Activated naive CD8-positive, alpha-beta T cell treated with anti-CD3 and anti-CD28 coated beads, Interleukin-2, amount 50 U/mL, for 24 hours (primary cell): ENCODE results near the gene CNKSR3.

Experiments
- ATAC-seq: fragments of 150-1000 bp; cut with Tn5 transposase; one replicate; pipeline ENCODE4 v1.10.0; 2021
- DNase-seq: peaks from one replicate; pipeline ENCODE4 v3.0.0; 2021
- H3K27ac Mint-ChIP-seq: one replicate; pipeline ENCODE4 v1.8.0; 2021; ENCODE audit warnings: mild to moderate bottlenecking, mixed read lengths
- H3K27me3 Mint-ChIP-seq: one replicate; pipeline ENCODE4 v1.8.0; 2021; ENCODE audit warnings: mixed read lengths
- H3K36me3 Mint-ChIP-seq: one replicate; pipeline ENCODE4 v1.8.0; 2021; ENCODE audit warnings: low read depth, mixed read lengths
- H3K4me1 Mint-ChIP-seq: one replicate; pipeline ENCODE4 v1.8.0; 2021; ENCODE audit warnings: mixed read lengths
- H3K4me3 Mint-ChIP-seq: one replicate; pipeline ENCODE4 v1.8.0; 2021; ENCODE audit warnings: mild to moderate bottlenecking, moderate library complexity, mixed read lengths
- H3K9me3 Mint-ChIP-seq: one replicate; pipeline ENCODE4 v1.8.0; 2021; ENCODE audit warnings: mixed read lengths

The CNKSR3 gene

GRCh38 chr6:154429711-154430110 is 80.8 kb downstream of the CNKSR3 start:
- no peak overlapping the region for H3K4me3 Mint-ChIP-seq
- no peak overlapping the region for H3K27ac Mint-ChIP-seq
- DNase-seq (no peak), ATAC-seq (no peak)
- H3K4me1 Mint-ChIP-seq: no peaks in the 10 kb centered on the region
- no peaks in the 10 kb centered on the region for H3K36me3 Mint-ChIP-seq
- no peaks in the 10 kb centered on the region for H3K27me3 Mint-ChIP-seq
- H3K9me3 Mint-ChIP-seq: no peaks in the 10 kb centered on the region

GRCh38 chr6:154428897-154429296 is 81.6 kb downstream of the CNKSR3 start:
- H3K9me3 Mint-ChIP-seq: no peaks in the 10 kb centered on the region
- no peaks in the 10 kb centered on the region for H3K4me1 Mint-ChIP-seq
- H3K27me3 Mint-ChIP-seq: no peaks in the 10 kb centered on the region
- no peak for ATAC-seq
- H3K4me3 Mint-ChIP-seq: no peak overlapping the region
- no peak overlapping the region for H3K27ac Mint-ChIP-seq
- no peak for DNase-seq
- H3K36me3 Mint-ChIP-seq: no peaks in the 10 kb centered on the region

- Mint-ChIP-seq H3K27me3 (no peaks in the 10 kb centered on the region), H3K36me3 (no peaks in the 10 kb centered on the region), H3K4me3 (no peak overlapping the region), H3K4me1 (no peaks in the 10 kb centered on the region), H3K9me3 (no peaks in the 10 kb centered on the region), H3K27ac (no peak overlapping the region)
- DNase-seq (no peak), ATAC-seq (no peak)
Measured at GRCh38 chr6:154427446-154427845, 83.0 kb downstream of the CNKSR3 start.

- Mint-ChIP-seq H3K27ac (no peak overlapping the region), H3K36me3 (no peaks in the 10 kb centered on the region), H3K4me3 (no peak overlapping the region), H3K27me3 (no peaks in the 10 kb centered on the region), H3K4me1 (no peaks in the 10 kb centered on the region), H3K9me3 (no peaks in the 10 kb centered on the region)
- DNase-seq (no peak), ATAC-seq (no peak)
Measured at GRCh38 chr6:154426997-154427396, 83.5 kb downstream of the CNKSR3 start.

- no peaks in the 10 kb centered on the region for H3K36me3 Mint-ChIP-seq
- ATAC-seq (no peak), DNase-seq (no peak)
- H3K4me1 Mint-ChIP-seq: no peaks in the 10 kb centered on the region
- no peak overlapping the region for H3K27ac Mint-ChIP-seq
- H3K9me3 Mint-ChIP-seq: no peaks in the 10 kb centered on the region
- peaks cover 2% of the 10 kb centered on the region for H3K27me3 Mint-ChIP-seq
- H3K4me3 Mint-ChIP-seq: no peak overlapping the region
Measured at GRCh38 chr6:154425034-154425433, 85.5 kb downstream of the CNKSR3 start.

- no peak for DNase-seq
- Mint-ChIP-seq H3K9me3 (no peaks in the 10 kb centered on the region), H3K4me1 (no peaks in the 10 kb centered on the region), H3K36me3 (no peaks in the 10 kb centered on the region), H3K27ac (no peak overlapping the region), H3K27me3 (peaks cover 3% of the 10 kb centered on the region), H3K4me3 (no peak overlapping the region)
- ATAC-seq: no peak
Measured at GRCh38 chr6:154414021-154414813, 96.3 kb downstream of the CNKSR3 start.

- Mint-ChIP-seq H3K36me3 (no peaks in the 10 kb centered on the region), H3K27ac (no peak overlapping the region), H3K4me3 (no peak overlapping the region), H3K4me1 (no peaks in the 10 kb centered on the region), H3K27me3 (peaks cover 3% of the 10 kb centered on the region), H3K9me3 (no peaks in the 10 kb centered on the region)
- DNase-seq (no peak), ATAC-seq (no peak)
Measured at GRCh38 chr6:154412106-154412820, 98.2 kb downstream of the CNKSR3 start.

- H3K9me3 Mint-ChIP-seq: no peaks in the 10 kb centered on the region
- H3K27me3 Mint-ChIP-seq: peaks cover 3% of the 10 kb centered on the region
- no peaks in the 10 kb centered on the region for H3K4me1 Mint-ChIP-seq
- DNase-seq: no peak
- no peaks in the 10 kb centered on the region for H3K36me3 Mint-ChIP-seq
- no peak for ATAC-seq
- H3K27ac Mint-ChIP-seq: no peak overlapping the region
- H3K4me3 Mint-ChIP-seq: no peak overlapping the region
Measured at GRCh38 chr6:154411076-154411475, 99.4 kb downstream of the CNKSR3 start.

- peak; percentile 64 for ATAC-seq
- DNase-seq: peak; percentile 7
- Mint-ChIP-seq H3K4me3 (no peak overlapping the region), H3K36me3 (no peaks in the 10 kb centered on the region), H3K27ac (no peak overlapping the region), H3K27me3 (peaks cover 3% of the 10 kb centered on the region), H3K9me3 (no peaks in the 10 kb centered on the region), H3K4me1 (no peaks in the 10 kb centered on the region)
Measured at GRCh38 chr6:154410619-154411072, 99.8 kb downstream of the CNKSR3 start.

- H3K27me3 Mint-ChIP-seq: peaks cover 3% of the 10 kb centered on the region
- no peak overlapping the region for H3K27ac Mint-ChIP-seq
- ATAC-seq (no peak), DNase-seq (no peak)
- no peaks in the 10 kb centered on the region for H3K9me3 Mint-ChIP-seq
- H3K36me3 Mint-ChIP-seq: no peaks in the 10 kb centered on the region
- no peak overlapping the region for H3K4me3 Mint-ChIP-seq
- no peaks in the 10 kb centered on the region for H3K4me1 Mint-ChIP-seq
Measured at GRCh38 chr6:154408891-154409500, 101.5 kb downstream of the CNKSR3 start.

GRCh38 chr6:154407440-154407839 is 103.0 kb downstream of the CNKSR3 start:
- no peak for ATAC-seq
- no peaks in the 10 kb centered on the region for H3K4me1 Mint-ChIP-seq
- peaks cover 3% of the 10 kb centered on the region for H3K27me3 Mint-ChIP-seq

GRCh38 chr6:154406869-154407268 is 103.6 kb downstream of the CNKSR3 start:
- no peak overlapping the region for H3K4me3 Mint-ChIP-seq

More at GRCh38 chr6:154407440-154407839, 103.0 kb downstream of the CNKSR3 start:
- Mint-ChIP-seq H3K4me3 (no peak overlapping the region), H3K9me3 (no peaks in the 10 kb centered on the region), H3K27ac (no peak overlapping the region), H3K36me3 (no peaks in the 10 kb centered on the region)
- DNase-seq: no peak

GRCh38 chr6:154406301-154406700 is 104.2 kb downstream of the CNKSR3 start:
- Mint-ChIP-seq H3K27me3 (no peaks in the 10 kb centered on the region), H3K4me1 (no peaks in the 10 kb centered on the region), H3K9me3 (no peaks in the 10 kb centered on the region), H3K36me3 (no peaks in the 10 kb centered on the region), H3K4me3 (no peak overlapping the region), H3K27ac (no peak overlapping the region)
- DNase-seq: no peak
- no peak for ATAC-seq

More at GRCh38 chr6:154406869-154407268, 103.6 kb downstream of the CNKSR3 start:
- H3K27ac Mint-ChIP-seq: no peak overlapping the region
- H3K9me3 Mint-ChIP-seq: no peaks in the 10 kb centered on the region
- H3K4me1 Mint-ChIP-seq: no peaks in the 10 kb centered on the region
- H3K27me3 Mint-ChIP-seq: peaks cover 3% of the 10 kb centered on the region
- no peaks in the 10 kb centered on the region for H3K36me3 Mint-ChIP-seq
- ATAC-seq: no peak
- DNase-seq: no peak

- H3K36me3 Mint-ChIP-seq: no peaks in the 10 kb centered on the region
- no peaks in the 10 kb centered on the region for H3K4me1 Mint-ChIP-seq
- H3K27me3 Mint-ChIP-seq: no peaks in the 10 kb centered on the region
- DNase-seq (no peak), ATAC-seq (no peak)
- no peak overlapping the region for H3K27ac Mint-ChIP-seq
- H3K4me3 Mint-ChIP-seq: no peak overlapping the region
- H3K9me3 Mint-ChIP-seq: no peaks in the 10 kb centered on the region
Measured at GRCh38 chr6:154404791-154405400, 105.6 kb downstream of the CNKSR3 start.
